GM21367 (cell line): ENCODE measurements around the gene WNT7A.

ENCODE experiments used
- ATAC-seq: cut with Tn5 transposase; IDR thresholded peaks from one replicate; pipeline ENCODE4 v1.9.1; 2021; ENCODE audit not compliant: unreplicated experiment

WNT7A gene

GRCh38 chr3:13849018-13849417, 30.9 kb downstream of the WNT7A start:
- no peak for ATAC-seq

GRCh38 chr3:13846716-13847570, 32.9 kb downstream of the WNT7A start:
- ATAC-seq = no peak

- no peak for ATAC-seq
Observed at GRCh38 chr3:13846238-13846637, 33.6 kb downstream of the WNT7A start.

- ATAC-seq = no peak
Observed at GRCh38 chr3:13845806-13846205, 34.1 kb downstream of the WNT7A start.

GRCh38 chr3:13844911-13845310, 35.0 kb downstream of the WNT7A start:
- no peak for ATAC-seq

- ATAC-seq = no peak
Observed at GRCh38 chr3:13844286-13844685, 35.6 kb downstream of the WNT7A start.

GRCh38 chr3:13843351-13843750, 36.5 kb downstream of the WNT7A start:
- no peak for ATAC-seq

GRCh38 chr3:13842226-13842625, 37.6 kb downstream of the WNT7A start:
- no peak for ATAC-seq

- no peak for ATAC-seq
Observed at GRCh38 chr3:13841826-13842225, 38.0 kb downstream of the WNT7A start.

GRCh38 chr3:13841141-13841540, 38.7 kb downstream of the WNT7A start:
- no peak for ATAC-seq

GRCh38 chr3:13840456-13840855, 39.4 kb downstream of the WNT7A start:
- no peak for ATAC-seq

- ATAC-seq = no peak
Observed at GRCh38 chr3:13839726-13840340, 40.0 kb downstream of the WNT7A start.

- no peak for ATAC-seq
Observed at GRCh38 chr3:13839253-13839652, 40.6 kb downstream of the WNT7A start.

- ATAC-seq = no peak
Observed at GRCh38 chr3:13838421-13838820, 41.5 kb downstream of the WNT7A start.

- ATAC-seq = no peak
Observed at GRCh38 chr3:13837751-13838150, 42.1 kb downstream of the WNT7A start.

GRCh38 chr3:13836658-13837587, 42.9 kb downstream of the WNT7A start:
- ATAC-seq = no peak

GRCh38 chr3:13835246-13835645, 44.6 kb downstream of the WNT7A start:
- no peak for ATAC-seq

GRCh38 chr3:13834258-13835035, 45.4 kb downstream of the WNT7A start:
- ATAC-seq = no peak

- no peak for ATAC-seq
Observed at GRCh38 chr3:13833506-13834257, 46.2 kb downstream of the WNT7A start.

- ATAC-seq = no peak
Observed at GRCh38 chr3:13832130-13832529, 47.7 kb downstream of the WNT7A start.
